Mucosa of descending colon (tissue), 3 donors: Measurements from ENCODE around the gene FLYWCH1. TPM values are rescaled to one million over a fixed set of nuclear protein-coding genes. Genes with fewer than 3 reads are reported as not detected.

Experiments used
- ATAC-seq: fragments of 200-7000 bp; cut with Tn5 transposase; one replicate; pipeline ENCODE4 v1.9.1; 2020; ENCODE audit warnings: mild to moderate bottlenecking, moderate library complexity
- DNase-seq, 3 donors: peaks; one replicate each; pipeline ENCODE4 v3.0.0-alpha.2; 2020
- H3K36me3 ChIP-seq: fragments of 200-600 bp; one replicate; pipeline ENCODE4 v1.8.0; 2021; ENCODE audit warnings: low read depth, mild to moderate bottlenecking
- H3K4me1 ChIP-seq: fragments of 200-600 bp; one replicate; pipeline ENCODE4 v1.8.0; 2021; ENCODE audit warnings: low read depth, mild to moderate bottlenecking
- H3K4me3 ChIP-seq: fragments of 200-600 bp; one replicate; pipeline ENCODE4 v1.8.0; 2021; ENCODE audit warnings: mild to moderate bottlenecking
- H3K9me3 ChIP-seq: fragments of 200-600 bp; one replicate; pipeline ENCODE4 v1.8.0; 2021; ENCODE audit warnings: mild to moderate bottlenecking
- intact Hi-C, 2 donors: fragments of 100-400 bp; cut with DNase I in 1 of 2; cut with micrococcal nuclease in 1 of 2; formaldehyde crosslinking; loops; one replicate each; pipeline versions ENCODE4 v1.11.0 to v1.11.1; 2022; cut with DNase I, micrococcal nuclease
- total RNA-seq, 3 donors: library from RNA; stranded (reverse); fragmentation: NEBNext Ultra II Directional in 2 of 3; extraction: Animal tissue kit (Norgen Biotek cat#: 25700) in 2 of 3; gene quantifications; one replicate each; pipeline versions ENCODE4 v1.2.1 to v1.2.4, GENCODE V29; 2021 to 2023
- TF ChIP-seq, protein P1 (sequence below): fragments of 200-600 bp; IDR thresholded peaks from one replicate; pipeline ENCODE4 v1.8.0; 2022; ENCODE audit warnings: antibody characterized with exemption, mild to moderate bottlenecking
- donor health status: DM: no; HTN: no; CAD: no; lungs with moderate emphysema.
- donor health status: DM: no; HTN: no; CAD: no.
- donor health status: DM: no; HTN: yes; CAD: no.

FLYWCH1 gene
- total RNA-seq, 3 donors from 2014 or later, result 26.6 to 46.0 (median 34.3) TPM

DNA sequence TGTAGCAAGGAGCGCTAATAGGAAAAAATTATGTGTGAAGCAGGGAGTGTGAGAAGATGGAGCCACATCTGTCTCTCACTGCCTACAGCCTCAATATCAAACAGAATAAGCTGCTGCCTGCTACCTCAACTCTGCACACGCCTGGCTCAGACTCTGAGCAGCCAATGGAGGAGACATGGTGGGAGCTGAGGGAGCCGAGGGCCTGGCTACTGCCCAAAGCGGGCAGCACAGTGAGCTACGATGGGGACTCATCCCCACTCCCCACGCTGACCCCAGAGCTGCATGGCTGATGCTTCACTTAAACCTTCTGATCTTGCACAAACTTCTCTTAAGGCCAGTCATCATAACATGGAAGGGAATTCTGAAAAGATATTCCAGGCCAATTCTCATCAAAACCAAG lies 39.8 kb upstream of the FLYWCH1 start:
- H3K4me3 ChIP-seq, result no peak overlapping the region
- no peaks in the 10 kb centered on the region for H3K9me3 ChIP-seq
- DNase-seq (no peak), ATAC-seq (no peak)
- TF ChIP-seq, protein P1, sequence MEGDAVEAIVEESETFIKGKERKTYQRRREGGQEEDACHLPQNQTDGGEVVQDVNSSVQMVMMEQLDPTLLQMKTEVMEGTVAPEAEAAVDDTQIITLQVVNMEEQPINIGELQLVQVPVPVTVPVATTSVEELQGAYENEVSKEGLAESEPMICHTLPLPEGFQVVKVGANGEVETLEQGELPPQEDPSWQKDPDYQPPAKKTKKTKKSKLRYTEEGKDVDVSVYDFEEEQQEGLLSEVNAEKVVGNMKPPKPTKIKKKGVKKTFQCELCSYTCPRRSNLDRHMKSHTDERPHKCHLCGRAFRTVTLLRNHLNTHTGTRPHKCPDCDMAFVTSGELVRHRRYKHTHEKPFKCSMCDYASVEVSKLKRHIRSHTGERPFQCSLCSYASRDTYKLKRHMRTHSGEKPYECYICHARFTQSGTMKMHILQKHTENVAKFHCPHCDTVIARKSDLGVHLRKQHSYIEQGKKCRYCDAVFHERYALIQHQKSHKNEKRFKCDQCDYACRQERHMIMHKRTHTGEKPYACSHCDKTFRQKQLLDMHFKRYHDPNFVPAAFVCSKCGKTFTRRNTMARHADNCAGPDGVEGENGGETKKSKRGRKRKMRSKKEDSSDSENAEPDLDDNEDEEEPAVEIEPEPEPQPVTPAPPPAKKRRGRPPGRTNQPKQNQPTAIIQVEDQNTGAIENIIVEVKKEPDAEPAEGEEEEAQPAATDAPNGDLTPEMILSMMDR, result no peak
- H3K36me3 ChIP-seq, result no peaks in the 10 kb centered on the region
- intact Hi-C loops, result loop anchor here (5.0 to 10.0 kb wide), 2 partner anchors 50 to 53 kb away; no protein-coding TSS in a partner anchor
- H3K4me1 ChIP-seq, result no peaks in the 10 kb centered on the region

DNA sequence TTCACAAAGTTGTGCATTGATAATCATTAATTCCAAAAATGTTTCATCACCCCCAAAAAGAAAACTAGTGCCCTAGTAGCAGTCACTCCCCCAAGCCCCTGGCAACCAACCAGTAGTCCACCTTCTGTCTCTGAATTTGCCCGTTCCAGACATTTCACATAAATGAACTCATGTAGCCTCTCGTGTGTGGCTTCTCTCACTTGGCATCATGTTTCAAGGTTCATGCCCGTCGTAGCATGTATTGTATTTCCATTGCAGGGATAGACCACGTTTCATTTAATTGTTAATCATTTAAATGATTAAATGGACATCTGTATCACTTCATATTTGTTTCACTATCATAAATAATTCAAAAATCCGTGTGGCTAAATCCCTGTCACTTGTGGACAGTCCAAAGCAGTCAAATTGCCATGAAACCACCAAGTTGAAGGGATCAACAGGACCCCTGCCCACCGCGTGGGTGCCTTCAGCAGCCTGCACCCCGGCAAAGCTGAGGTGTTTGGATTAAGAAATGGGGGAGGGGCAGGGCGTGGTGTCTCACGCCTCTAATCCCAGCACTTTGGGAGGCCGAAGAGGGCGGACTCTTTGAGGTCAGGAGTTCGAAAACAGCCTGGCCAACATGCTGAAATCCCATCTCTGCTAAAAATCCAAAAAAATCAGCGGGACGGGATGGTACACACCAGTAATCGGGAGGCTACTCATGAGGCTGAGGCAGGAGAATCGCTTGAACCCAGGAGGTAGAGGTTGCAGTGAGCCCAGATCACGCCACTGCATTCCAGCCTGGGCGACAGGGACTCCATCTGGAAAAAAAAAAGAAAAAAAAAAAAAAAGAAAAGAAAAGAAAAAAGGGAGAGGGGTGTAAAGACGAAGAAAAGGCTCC lies 37.5 kb upstream of the FLYWCH1 start:
- intact Hi-C loops, result loop anchor here (5.0 to 10.0 kb wide), 2 partner anchors 48 to 51 kb away; no protein-coding TSS in a partner anchor
- H3K4me1 ChIP-seq, result no peaks in the 10 kb centered on the region
- no peaks in the 10 kb centered on the region for H3K9me3 ChIP-seq
- no peaks in the 10 kb centered on the region for H3K36me3 ChIP-seq
- no peak for DNase-seq
- no peak overlapping the region for H3K4me3 ChIP-seq
- TF ChIP-seq, protein P1, result no peak
- ATAC-seq, result no peak

DNA sequence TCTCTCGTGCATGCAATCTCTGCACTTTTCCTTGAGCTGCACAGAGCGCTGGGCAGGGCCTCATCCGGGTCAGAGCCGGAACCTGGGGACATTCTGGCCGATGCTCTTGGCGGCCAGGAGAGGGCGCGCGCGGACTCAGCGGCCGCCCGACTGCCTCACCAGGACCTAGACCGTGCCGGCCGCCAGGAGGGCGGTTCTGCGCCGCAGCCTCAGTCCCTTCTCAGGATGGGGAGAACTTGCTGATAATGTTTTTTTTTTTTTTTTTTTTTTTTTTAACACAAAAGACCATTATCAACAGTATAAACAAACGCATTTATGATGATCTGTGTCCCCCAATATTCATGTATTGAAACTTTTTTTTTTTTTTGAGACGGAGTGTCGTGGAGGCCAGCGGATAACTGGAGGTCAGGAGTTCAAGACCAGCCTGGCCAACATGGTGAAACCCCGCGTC lies 36.8 kb upstream of the FLYWCH1 start:
- ATAC-seq, result peak; percentile 100

DNA sequence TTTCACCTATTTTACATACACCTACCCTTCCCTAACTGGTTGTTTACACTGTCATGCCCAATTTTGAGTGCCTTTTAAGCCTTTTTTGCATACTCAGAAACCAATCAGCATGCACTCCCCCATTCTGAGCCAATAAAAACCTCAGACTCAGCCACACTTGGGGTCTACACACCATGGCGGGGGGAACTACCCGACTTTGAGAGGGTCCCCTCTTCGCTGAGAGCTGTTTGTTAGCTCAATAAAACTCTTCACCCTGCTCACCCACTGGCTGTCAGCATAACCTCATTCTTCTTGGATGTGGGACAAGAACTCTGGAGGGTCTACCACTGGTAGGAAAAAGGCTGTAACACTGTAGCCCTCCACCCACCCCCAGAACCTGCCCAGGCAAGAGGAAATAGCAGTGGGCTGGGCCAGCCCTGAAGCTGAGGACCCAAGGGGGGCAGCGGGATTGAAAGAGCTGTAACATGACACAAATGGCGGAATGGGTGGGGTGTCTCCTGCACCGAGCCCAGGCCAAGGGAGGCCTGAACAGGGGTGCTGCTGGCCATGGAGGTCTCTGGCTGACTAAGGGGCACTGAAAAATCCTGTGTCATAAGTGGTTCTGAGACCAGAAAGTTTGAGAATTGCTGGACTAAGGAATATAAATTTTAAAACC lies 31.8 kb upstream of the FLYWCH1 start:
- H3K4me3 ChIP-seq, result no peak overlapping the region
- H3K9me3 ChIP-seq, result no peaks in the 10 kb centered on the region
- ATAC-seq (no peak), DNase-seq (no peak)
- no peaks in the 10 kb centered on the region for H3K36me3 ChIP-seq
- TF ChIP-seq, protein P1, result no peak
- intact Hi-C loops, result loop anchor here in 1 of 2 donors (10.0 kb wide), 1 partner anchor 45 kb away; no protein-coding TSS in a partner anchor
- H3K4me1 ChIP-seq, result peaks cover 6% of the 10 kb centered on the region

More for the DNA sequence above, 36.8 kb upstream of the FLYWCH1 start:
- Histone ChIP-seq H3K4me1 (no peaks in the 10 kb centered on the region), H3K4me3 (no peak overlapping the region), H3K9me3 (no peaks in the 10 kb centered on the region), H3K36me3 (no peaks in the 10 kb centered on the region)
- peak; percentile 80 to 84 (median 84) for DNase-seq
- intact Hi-C loops, result loop anchor here (5.0 to 10.0 kb wide), 2 partner anchors 47 to 50 kb away; no protein-coding TSS in a partner anchor
- TF ChIP-seq, protein P1, result peak; percentile 88

DNA sequence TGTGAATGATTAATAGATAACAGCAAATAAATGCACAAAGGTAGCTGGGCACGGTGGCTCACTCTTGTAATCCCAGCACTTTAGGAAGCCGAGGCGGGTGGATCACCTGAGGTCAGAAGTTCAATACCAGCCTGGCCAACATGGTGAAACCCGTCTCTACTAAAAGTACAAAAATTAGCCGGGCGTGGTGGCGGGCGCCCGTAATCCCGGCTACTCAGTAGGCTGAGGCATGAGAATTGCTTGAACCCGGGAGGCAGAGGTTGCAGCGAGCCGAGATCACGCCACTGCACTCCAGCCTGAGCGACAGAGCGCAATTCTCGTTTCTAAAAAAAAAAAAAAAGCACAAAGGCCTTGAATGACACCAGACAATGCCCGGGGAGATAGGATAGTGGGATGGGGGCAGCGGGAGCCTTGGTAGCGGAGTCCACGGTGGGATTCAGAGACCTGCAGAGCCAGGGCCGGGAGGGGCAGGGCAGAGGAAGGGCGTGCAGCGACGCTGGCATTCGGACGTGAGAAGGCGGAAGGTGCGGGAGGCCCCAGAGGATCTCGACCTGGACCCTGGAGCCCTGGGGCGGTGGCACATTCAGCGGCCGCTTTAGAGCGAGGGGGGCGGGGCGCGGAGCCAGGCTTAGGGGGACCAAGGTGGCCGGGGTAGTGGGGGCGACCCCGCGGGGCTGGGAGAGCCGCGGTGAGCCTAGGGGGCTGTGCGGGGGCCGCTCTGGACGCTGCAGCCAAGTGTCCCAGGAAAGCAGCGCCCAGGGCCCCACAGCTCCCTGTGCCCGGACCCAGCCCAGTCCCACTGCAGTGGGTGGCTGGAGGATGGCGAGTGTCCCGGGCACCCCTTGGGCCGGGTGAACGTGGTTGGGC lies 29.7 kb upstream of the FLYWCH1 start:
- peak; percentile 63 for ATAC-seq

More for the DNA sequence above, 29.7 kb upstream of the FLYWCH1 start:
- no peaks in the 10 kb centered on the region for H3K9me3 ChIP-seq
- peak; percentile 72 to 87 (median 84) for DNase-seq
- H3K4me3 ChIP-seq, result peak overlapping the region; percentile 73
- H3K36me3 ChIP-seq, result no peaks in the 10 kb centered on the region
- intact Hi-C loops, result no loop called here
- H3K4me1 ChIP-seq, result peaks cover 6% of the 10 kb centered on the region
- TF ChIP-seq, protein P1, result no peak
